AG04450 (cell line): ENCODE results near the gene KLF17. TPM values are rescaled to one million over a fixed set of nuclear protein-coding genes. Genes with fewer than 3 reads are reported as not detected.

Experiments used
- CTCF ChIA-PET: fragments of 300-600, 350-600 bp; formaldehyde crosslinking; extraction: SDS; loops from one replicate; lab custom pipeline; 2022; ENCODE audit warnings: antibody characterized with exemption, inconsistent platforms; lab: Charles Lee
- POLR2A ChIA-PET: fragments of 350-600 bp; formaldehyde crosslinking; extraction: SDS; loops from one replicate; lab custom pipeline; 2021; ENCODE audit warnings: antibody characterized with exemption, inconsistent platforms; lab: Yijun Ruan, JAX
- DNase-seq: peaks from one replicate; pipeline ENCODE4 v3.0.0-alpha.2; 2011; ENCODE audit warnings: low read depth, low spot score
- H3K27ac ChIP-seq: one replicate; pipeline ENCODE4 v1.5.1; 2012; ENCODE audit warnings: low read depth, low read length, control low read depth
- H3K27me3 ChIP-seq: one replicate; pipeline ENCODE4 v1.6.0; 2012; ENCODE audit warnings: low read length; ENCODE audit not compliant: control insufficient read depth, insufficient read depth
- H3K4me3 ChIP-seq: 2 replicates; pipeline ENCODE4 v1.5.1; 2011; ENCODE audit warnings: mild to moderate bottlenecking, low read depth, low read length, control low read depth
- H3K9me3 ChIP-seq: 2 replicates; pipeline ENCODE4 v1.5.1; 2012; ENCODE audit warnings: low read length; ENCODE audit not compliant: control insufficient read depth, insufficient read depth
- CTCF ChIP-seq: IDR thresholded peaks from 2 replicates; pipeline ENCODE4 v1.5.1; 2011; ENCODE audit warnings: low read depth, low read length, control low read depth, inconsistent platforms
- polyA plus RNA-seq: library from polyadenylated mRNA; depleted of rRNA; stranded (reverse); fragments of >200 nt; gene quantifications from 2 replicates; pipeline ENCODE4 v1.2.3, GENCODE V29; 2011

KLF17 gene
- polyA plus RNA-seq, 1 experiment = 0.21 TPM

DNA sequence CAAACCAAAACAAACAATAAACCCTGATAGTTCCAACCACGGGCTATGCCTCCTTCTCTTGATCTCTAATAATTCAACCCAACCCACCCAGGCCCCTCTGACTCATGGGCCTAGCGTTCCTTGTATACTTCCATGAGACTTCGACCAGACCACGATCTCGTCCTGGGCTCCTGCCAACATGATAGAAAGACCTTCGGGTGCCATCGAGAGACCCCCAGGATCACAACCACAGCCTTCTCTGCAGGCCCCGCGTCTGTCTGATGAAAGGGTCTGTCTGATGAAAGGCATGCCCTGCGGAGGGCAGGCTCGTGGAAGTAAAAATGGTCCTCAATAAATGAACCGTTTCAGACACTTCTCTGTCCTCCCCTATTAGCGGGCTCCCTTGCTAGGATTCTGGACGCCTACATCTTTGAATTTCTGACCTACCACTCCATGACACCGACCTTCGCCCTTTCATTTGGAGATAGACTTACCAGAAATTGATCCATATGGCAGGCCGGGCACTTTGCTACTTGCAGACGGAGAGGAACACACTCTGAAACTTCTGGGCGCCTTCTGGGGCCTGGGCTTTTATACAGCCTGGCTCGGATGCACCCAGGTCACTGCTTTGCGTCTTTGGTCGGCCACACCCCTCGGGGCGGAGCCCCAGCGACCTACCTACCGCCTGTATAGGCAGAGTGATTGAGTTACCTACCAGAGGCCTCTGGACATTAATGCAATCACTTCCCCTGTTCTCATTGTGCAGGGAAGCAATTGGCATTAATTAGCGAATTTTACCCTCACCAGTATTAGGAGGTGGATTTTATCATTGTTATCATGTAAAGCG lies 28.1 kb downstream of the KLF17 start:
- ChIA-PET POLR2A (no interaction called here), CTCF (no interaction called here)
- H3K27ac ChIP-seq = no peak overlapping the region
- DNase-seq = no peak
- H3K9me3 ChIP-seq = peaks cover 15% of the 10 kb centered on the region
- no peak for TF ChIP-seq CTCF
- H3K27me3 ChIP-seq = peaks cover 9% of the 10 kb centered on the region
- H3K4me3 ChIP-seq = no peak overlapping the region

GRCh38 chr1:44147582-44147981 lies 29.0 kb downstream of the KLF17 start:
- no peak overlapping the region for H3K4me3 ChIP-seq
- H3K27ac ChIP-seq = no peak overlapping the region
- no peak for DNase-seq
- ChIA-PET POLR2A (no interaction called here), CTCF (no interaction called here)
- peaks cover 14% of the 10 kb centered on the region for H3K27me3 ChIP-seq
- peaks cover 15% of the 10 kb centered on the region for H3K9me3 ChIP-seq
- no peak for TF ChIP-seq CTCF

DNA sequence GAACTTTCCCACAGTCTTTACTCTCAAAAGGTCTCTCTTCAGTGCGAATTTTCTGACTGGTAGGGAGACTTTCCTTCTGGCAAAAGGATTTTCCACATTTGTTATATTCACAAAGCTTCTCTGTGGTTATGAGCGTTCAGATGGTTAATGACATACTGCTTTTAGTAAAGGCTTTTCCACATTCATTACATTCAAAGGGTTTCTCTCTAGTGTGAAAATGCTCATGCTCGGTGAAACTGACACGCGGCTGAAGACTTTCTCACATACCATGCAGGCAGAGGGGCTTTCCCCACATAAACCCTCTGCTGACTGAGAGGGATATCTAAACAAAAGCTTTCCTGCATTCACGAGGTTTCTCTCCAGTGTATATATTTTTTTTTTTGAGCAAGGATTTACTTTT lies 32.7 kb downstream of the KLF17 start:
- no peak for TF ChIP-seq CTCF
- H3K27ac ChIP-seq = no peak overlapping the region
- H3K4me3 ChIP-seq = no peak overlapping the region
- ChIA-PET POLR2A (no interaction called here), CTCF (no interaction called here)
- H3K27me3 ChIP-seq = peaks cover 14% of the 10 kb centered on the region
- peaks cover 6% of the 10 kb centered on the region; the same call in 1 of the 2 replicates for H3K9me3 ChIP-seq
- DNase-seq = no peak

- no peak for TF ChIP-seq CTCF
- DNase-seq = no peak
- Histone ChIP-seq H3K27ac (no peak overlapping the region), H3K4me3 (no peak overlapping the region), H3K9me3 (peaks cover 3% of the 10 kb centered on the region; the same call in 1 of the 2 replicates), H3K27me3 (peaks cover 14% of the 10 kb centered on the region)
- POLR2A ChIA-PET = no interaction called here
- CTCF ChIA-PET = interaction anchor here (0.6 kb wide), 1 partner anchor 104 kb away, joined by 7 read pairs; no protein-coding TSS in a partner anchor
Measured at GRCh38 chr1:44151808-44152207, 33.2 kb downstream of the KLF17 start.

- no peak for DNase-seq
- no peaks in the 10 kb centered on the region for H3K9me3 ChIP-seq
- ChIA-PET CTCF (no interaction called here), POLR2A (no interaction called here)
- no peak overlapping the region for H3K4me3 ChIP-seq
- no peak for TF ChIP-seq CTCF
- peaks cover 14% of the 10 kb centered on the region for H3K27me3 ChIP-seq
- no peak overlapping the region for H3K27ac ChIP-seq
Measured at GRCh38 chr1:44152692-44153091, 34.1 kb downstream of the KLF17 start.
